Raji (cell line): ENCODE measurements around the gene ADGRG3.

Experiments
- POLR2A ChIP-seq: IDR thresholded peaks from 2 replicates; pipeline ENCODE4 v1.6.1; 2011; ENCODE audit warnings: low read depth, low read length, control low read depth; ENCODE audit not compliant: insufficient read depth

Gene ADGRG3

GRCh38 chr16:57687363-57687929 is 19.3 kb downstream of the ADGRG3 start:
- TF ChIP-seq POLR2A, result no peak

GRCh38 chr16:57688487-57688986 is 20.4 kb downstream of the ADGRG3 start:
- TF ChIP-seq POLR2A, result no peak

GRCh38 chr16:57688987-57689761 is 21.1 kb downstream of the ADGRG3 start:
- no peak for TF ChIP-seq POLR2A

- no peak for TF ChIP-seq POLR2A
These were observed 21.9 kb downstream of the ADGRG3 start for GRCh38 chr16:57689762-57690558.

GRCh38 chr16:57690782-57691471 is 22.8 kb downstream of the ADGRG3 start:
- TF ChIP-seq POLR2A, result no peak

- TF ChIP-seq POLR2A, result no peak
These were observed 24.5 kb downstream of the ADGRG3 start for GRCh38 chr16:57692636-57693035.

- TF ChIP-seq POLR2A, result no peak
These were observed 25.4 kb downstream of the ADGRG3 start for GRCh38 chr16:57693550-57693949.

- no peak for TF ChIP-seq POLR2A
These were observed 26.2 kb downstream of the ADGRG3 start for GRCh38 chr16:57694231-57694724.

- no peak for TF ChIP-seq POLR2A
These were observed 26.9 kb downstream of the ADGRG3 start, which contains the start of gene DRC7 for GRCh38 chr16:57694725-57695679. Gene DRC7, plus strand, starts transcription at chr16:57694806. Its CDS starts 3,144 bp downstream, at chr16:57697950.

- TF ChIP-seq POLR2A, result no peak
These were observed 27.6 kb downstream of the ADGRG3 start for GRCh38 chr16:57695680-57696069.

- no peak for TF ChIP-seq POLR2A
These were observed 28.1 kb downstream of the ADGRG3 start for GRCh38 chr16:57696240-57696639.

- no peak for TF ChIP-seq POLR2A
These were observed 29.9 kb downstream of the ADGRG3 start for GRCh38 chr16:57697896-57698537.

GRCh38 chr16:57698812-57699405 is 30.8 kb downstream of the ADGRG3 start:
- no peak for TF ChIP-seq POLR2A
